Ectodermal cell (in vitro differentiated cells): Measurements from ENCODE around the gene GLP2R.

Experiments used
- H3K27ac ChIP-seq: 2 replicates; pipeline ENCODE4 v1.7.0; 2013; ENCODE audit warnings: mild to moderate bottlenecking, low read depth, low read length; ENCODE audit not compliant: insufficient read depth, poor library complexity, severe bottlenecking
- H3K27me3 ChIP-seq: 2 replicates; pipeline ENCODE4 v1.7.0; 2013; ENCODE audit warnings: mild to moderate bottlenecking, low read length; ENCODE audit not compliant: insufficient read depth, control insufficient read depth, poor library complexity, severe bottlenecking
- H3K36me3 ChIP-seq: one replicate; pipeline ENCODE4 v1.7.0; 2013; ENCODE audit warnings: low read length; ENCODE audit not compliant: control insufficient read depth, insufficient read depth
- H3K4me1 ChIP-seq: one replicate; pipeline ENCODE4 v1.7.0; 2013; ENCODE audit warnings: low read length; ENCODE audit not compliant: control insufficient read depth, insufficient read depth
- H3K4me3 ChIP-seq: 2 replicates; pipeline ENCODE4 v1.7.0; 2013; ENCODE audit warnings: low read depth, low read length, control low read depth; ENCODE audit not compliant: insufficient read depth
- H3K9me3 ChIP-seq: 2 replicates; pipeline ENCODE4 v1.7.0; 2013; ENCODE audit warnings: mild to moderate bottlenecking, low read length, moderate library complexity; ENCODE audit not compliant: control insufficient read depth
- WGBS, 2 experiments: methylation state at CpG; one replicate each; pipeline ENCODE4 v1.1.7; 2013; ENCODE audit warnings: missing lambda C conversion rate in 2 of 2; 5-methylcytosine and 5-hydroxymethylcytosine counted together

The GLP2R gene

DNA sequence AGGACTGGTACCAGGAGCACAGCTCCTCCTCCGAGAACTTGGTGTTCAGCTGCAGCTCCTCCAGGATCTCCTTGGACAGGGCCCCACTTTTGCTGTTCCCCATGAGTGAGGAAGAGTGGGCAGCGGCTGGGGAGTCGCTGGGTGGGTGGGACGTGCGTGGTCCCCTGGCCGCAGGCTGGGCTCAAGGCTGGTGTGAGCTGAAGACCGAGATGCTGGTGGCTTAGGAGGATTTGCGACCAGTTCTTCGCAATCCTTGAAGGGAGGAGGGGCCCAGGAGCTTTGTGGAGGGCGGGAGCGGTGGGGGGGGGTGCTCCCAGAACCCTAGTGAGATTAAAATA lies 79.3 kb downstream of the GLP2R start, which contains the start of gene RCVRN:
Gene RCVRN (minus strand): TSS at position 194 of the 338 bp plus-strand sequence. CDS start 91 bp downstream, at position 103.
- Histone ChIP-seq H3K4me1 (peaks cover 25% of the 10 kb centered on the region), H3K27me3 (no peaks in the 10 kb centered on the region), H3K4me3 (no peak within 1 kb of the TSS), H3K36me3 (no peaks in the 10 kb centered on the region), H3K27ac (no peak within 1 kb of the TSS), H3K9me3 (no peaks in the 10 kb centered on the region)
- 96 to 97% methylated on average over 11 of the region's 11 CpGs for WGBS, 2 experiments

DNA sequence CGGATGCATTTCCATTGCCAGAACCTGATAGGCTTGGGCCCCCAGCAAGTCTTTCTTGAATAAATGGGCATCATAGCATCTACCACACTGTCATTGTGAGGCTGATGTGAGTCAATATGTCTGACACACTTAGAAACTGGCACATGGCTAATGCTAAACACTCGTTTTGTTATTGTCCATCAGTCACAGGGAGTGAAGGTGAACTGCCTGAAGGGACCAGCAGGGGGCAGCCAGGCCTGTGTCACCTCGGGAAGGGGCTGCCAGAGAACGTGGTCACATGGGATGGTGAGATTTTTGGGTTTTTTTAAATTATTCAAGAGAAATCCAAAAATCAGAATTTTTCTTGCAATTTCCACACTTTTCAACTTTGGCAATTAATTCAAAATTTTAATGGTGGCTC lies 80.2 kb downstream of the GLP2R start:
- Histone ChIP-seq H3K27me3 (no peaks in the 10 kb centered on the region), H3K36me3 (no peaks in the 10 kb centered on the region), H3K27ac (no peak overlapping the region), H3K4me3 (no peak overlapping the region), H3K4me1 (peaks cover 20% of the 10 kb centered on the region), H3K9me3 (no peaks in the 10 kb centered on the region)
- 38 to 40% methylated on average over 4 of the region's 4 CpGs for WGBS, 2 experiments

DNA sequence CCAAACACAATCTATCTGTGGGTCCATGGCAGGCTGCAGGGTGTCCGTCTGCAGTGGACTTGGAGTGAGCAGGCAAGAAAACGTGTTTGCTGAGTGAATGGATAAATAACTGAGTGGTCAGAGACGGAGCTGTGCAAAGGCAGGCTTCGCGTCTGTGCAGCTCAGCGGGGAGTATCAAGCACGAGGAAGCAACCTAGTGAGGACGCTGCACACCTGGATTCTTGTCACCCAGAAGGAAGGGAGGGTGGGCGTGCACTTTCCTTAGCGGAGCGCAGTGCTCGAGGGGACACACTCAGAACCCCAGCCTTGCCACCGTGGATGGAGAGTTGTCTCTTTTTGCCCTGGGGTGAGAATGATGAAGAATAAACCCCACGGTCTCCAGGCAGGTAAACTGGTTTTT lies 80.9 kb downstream of the GLP2R start:
- no peaks in the 10 kb centered on the region for H3K36me3 ChIP-seq
- no peak overlapping the region for H3K27ac ChIP-seq
- peaks cover 20% of the 10 kb centered on the region for H3K4me1 ChIP-seq
- no peaks in the 10 kb centered on the region for H3K27me3 ChIP-seq
- no peak overlapping the region for H3K4me3 ChIP-seq
- WGBS, 2 experiments, result 90 to 92% methylated on average over 14 of the region's 14 CpGs
- H3K9me3 ChIP-seq, result no peaks in the 10 kb centered on the region

DNA sequence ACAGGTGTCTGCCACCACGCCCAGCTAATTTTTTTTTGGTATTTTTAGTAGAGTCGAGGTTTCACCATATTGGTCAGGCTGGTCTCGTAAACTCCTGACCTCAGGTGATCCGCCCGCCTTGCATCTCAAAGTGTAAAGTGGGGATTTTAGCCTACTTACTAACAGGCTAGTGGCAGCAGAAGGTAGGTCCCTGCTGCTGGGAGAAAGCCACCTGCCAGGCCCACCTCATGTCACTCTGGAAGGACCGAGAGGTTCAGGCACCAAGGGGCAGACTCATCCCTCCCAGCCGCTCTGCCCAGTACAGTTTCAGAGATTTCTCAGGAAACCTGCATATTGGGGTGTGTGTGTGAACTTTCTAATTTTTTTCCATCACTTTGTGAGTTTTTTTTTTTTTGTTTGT lies 81.4 kb downstream of the GLP2R start:
- Histone ChIP-seq H3K9me3 (no peaks in the 10 kb centered on the region), H3K27ac (no peak overlapping the region), H3K4me3 (no peak overlapping the region), H3K4me1 (peaks cover 16% of the 10 kb centered on the region), H3K27me3 (no peaks in the 10 kb centered on the region), H3K36me3 (no peaks in the 10 kb centered on the region)
- 93 to 95% methylated on average over 7 of the region's 7 CpGs for WGBS, 2 experiments

DNA sequence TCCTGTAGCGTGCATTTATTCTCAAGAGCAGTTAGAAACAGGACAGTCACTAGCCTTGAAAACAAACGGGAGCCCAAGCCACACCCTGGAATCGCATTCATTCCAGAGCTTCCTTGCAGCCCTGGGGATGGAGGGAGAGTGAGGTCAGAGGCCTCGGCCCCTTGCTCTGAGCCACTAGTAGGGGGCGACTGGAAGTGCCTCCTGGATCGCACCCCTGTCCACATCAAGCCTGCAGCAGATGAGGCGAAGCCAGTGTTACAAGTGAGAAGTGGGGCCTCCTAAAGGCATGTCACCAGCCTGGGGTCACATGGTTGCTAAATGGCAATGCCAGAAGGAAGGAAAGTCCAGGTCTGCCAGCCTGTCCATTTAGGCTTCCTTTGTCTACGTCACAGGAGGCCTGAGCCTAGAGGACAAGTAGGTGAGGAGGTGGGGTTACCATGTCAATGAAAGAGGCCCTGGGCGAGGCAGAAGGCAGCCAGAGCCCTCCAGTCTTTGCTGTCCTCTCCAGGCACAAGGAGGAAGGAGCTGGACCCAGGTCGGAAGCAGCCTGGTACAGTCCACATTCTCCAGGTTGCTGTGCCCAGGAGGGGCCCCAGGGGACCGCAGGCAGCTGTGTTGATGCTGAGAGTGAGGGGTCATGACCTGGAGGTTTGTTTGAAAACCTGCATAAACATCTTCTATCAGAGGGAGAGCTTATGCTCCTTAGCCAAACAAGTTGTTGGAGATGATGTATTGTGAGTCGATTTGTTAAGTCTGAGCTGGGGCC lies 82.3 kb downstream of the GLP2R start:
- H3K27me3 ChIP-seq, result no peaks in the 10 kb centered on the region
- no peak overlapping the region for H3K4me3 ChIP-seq
- no peak overlapping the region for H3K27ac ChIP-seq
- peaks cover 14% of the 10 kb centered on the region for H3K4me1 ChIP-seq
- 54 to 58% methylated on average over 12 of the region's 12 CpGs for WGBS, 2 experiments
- H3K36me3 ChIP-seq, result no peaks in the 10 kb centered on the region
- no peaks in the 10 kb centered on the region for H3K9me3 ChIP-seq

DNA sequence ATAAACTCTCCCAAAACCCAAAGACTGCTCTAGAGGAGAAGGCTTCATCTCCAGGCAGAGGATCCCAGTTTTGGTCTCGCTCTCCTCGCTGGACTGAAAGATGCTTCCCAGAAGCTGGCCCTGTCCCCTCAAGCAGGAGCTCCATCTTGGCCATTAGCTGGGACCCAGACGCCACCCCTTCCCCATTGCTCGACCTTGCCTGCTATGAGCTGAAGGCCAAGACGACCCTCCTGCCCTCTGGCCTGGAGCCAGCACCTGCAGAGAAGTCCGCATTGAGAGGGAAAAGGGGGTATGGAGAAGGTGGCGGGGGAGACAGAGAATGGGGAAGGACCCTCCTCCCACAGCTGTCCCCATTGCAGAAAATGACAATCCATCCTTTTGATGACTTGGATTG lies 82.9 kb downstream of the GLP2R start:
- WGBS, 2 experiments, result 87 to 88% methylated on average over 7 of the region's 7 CpGs
- no peak overlapping the region for H3K27ac ChIP-seq
- H3K27me3 ChIP-seq, result no peaks in the 10 kb centered on the region
- H3K4me3 ChIP-seq, result no peak overlapping the region
- H3K9me3 ChIP-seq, result no peaks in the 10 kb centered on the region
- H3K4me1 ChIP-seq, result peaks cover 14% of the 10 kb centered on the region
- H3K36me3 ChIP-seq, result no peaks in the 10 kb centered on the region

DNA sequence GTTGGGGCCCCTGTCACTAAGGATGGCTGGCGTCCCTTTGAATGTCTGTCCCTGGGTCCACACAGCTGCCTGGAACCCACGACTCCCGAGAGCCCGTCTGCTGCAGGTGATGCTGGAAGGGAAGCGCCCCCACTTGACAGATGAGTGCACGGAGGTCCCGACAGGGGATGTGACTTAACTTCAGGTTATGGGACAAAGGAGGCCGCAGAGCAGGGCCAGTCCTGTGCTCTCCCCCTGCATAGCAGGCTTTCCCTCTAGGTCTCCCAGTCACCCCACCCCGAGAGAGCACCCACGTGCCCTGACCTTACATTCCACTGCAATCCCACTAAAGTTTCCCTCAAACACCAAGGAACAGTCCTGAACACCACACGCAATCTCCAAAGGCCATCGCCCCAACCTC lies 85.4 kb downstream of the GLP2R start:
- Histone ChIP-seq H3K4me3 (no peak overlapping the region), H3K27me3 (no peaks in the 10 kb centered on the region), H3K4me1 (peaks cover 14% of the 10 kb centered on the region), H3K9me3 (no peaks in the 10 kb centered on the region), H3K27ac (no peak overlapping the region), H3K36me3 (no peaks in the 10 kb centered on the region)
- WGBS, 2 experiments, result 89 to 95% methylated on average over 12 of the region's 12 CpGs

DNA sequence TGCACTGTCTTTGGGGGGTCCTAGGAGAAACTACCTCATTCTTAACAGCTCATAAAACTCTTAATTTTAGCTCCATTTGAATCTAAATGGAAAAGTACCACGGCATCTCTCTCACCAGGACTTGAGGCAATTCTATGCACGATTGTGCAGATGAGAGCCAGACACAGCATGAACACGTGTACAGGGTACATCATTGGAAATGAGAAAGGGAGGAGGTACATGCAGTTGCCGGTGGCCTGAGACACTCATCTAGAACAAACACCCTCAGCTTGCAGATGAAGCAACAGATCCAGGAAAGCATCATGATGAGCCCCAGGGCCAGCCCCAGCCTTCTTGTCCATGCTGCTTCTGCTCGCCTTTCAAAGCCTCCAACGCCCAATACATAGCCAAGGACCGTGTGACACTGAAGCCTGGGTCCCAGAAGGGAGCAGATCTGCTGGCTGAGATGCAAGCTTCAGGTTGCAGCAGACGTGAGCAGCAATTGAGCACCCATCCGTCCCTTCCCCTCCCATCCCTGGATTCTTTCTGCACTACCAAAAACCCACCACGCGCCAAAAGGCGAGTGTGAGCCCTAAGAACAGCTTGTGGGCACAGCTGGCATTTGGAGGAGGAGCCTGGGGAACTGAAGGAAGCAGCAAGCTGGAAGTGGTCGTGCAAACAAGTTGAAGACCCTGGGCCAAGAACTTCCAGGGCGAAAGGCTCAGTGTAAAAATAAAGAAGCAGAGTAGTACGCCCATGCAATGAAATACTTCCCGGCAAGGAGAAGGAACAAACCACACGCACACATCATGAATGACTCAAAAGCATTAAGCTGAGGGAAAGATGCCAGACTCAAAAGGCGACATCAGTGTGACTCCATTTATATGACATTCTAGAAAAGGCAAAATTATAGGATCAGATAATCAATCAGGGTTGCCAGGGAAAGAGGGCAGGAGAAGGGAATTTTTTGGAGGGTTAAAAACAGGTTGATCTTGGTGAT lies 86.7 kb downstream of the GLP2R start:
- H3K4me3 ChIP-seq, result no peak overlapping the region
- 90 to 92% methylated on average over 18 of the region's 18 CpGs for WGBS, 2 experiments
- H3K27me3 ChIP-seq, result no peaks in the 10 kb centered on the region
- H3K36me3 ChIP-seq, result no peaks in the 10 kb centered on the region
- H3K4me1 ChIP-seq, result peaks cover 14% of the 10 kb centered on the region
- no peak overlapping the region for H3K27ac ChIP-seq
- no peaks in the 10 kb centered on the region for H3K9me3 ChIP-seq

DNA sequence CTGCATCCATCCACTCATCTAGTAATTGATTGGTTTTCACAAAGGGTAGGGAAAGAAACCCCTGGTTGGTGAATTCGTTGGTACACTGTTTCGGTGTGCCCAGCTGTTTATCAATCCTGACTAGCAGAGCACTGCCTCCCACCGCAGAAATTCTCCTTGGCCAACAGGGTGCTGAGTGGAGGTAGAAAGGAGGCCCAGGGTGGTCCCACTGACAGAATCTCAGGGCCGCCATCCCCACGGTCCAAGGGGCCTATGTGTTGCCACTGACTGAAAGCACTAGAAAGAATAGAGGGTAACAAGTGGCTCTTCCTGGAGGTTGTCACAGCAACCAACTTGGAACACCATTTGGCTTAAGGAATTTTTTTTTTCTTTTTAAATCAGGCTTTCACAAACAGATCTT lies 87.8 kb downstream of the GLP2R start:
- Histone ChIP-seq H3K36me3 (no peaks in the 10 kb centered on the region), H3K27me3 (no peaks in the 10 kb centered on the region), H3K9me3 (no peaks in the 10 kb centered on the region), H3K27ac (no peak overlapping the region), H3K4me1 (peaks cover 6% of the 10 kb centered on the region), H3K4me3 (no peak overlapping the region)
- WGBS, 2 experiments, result 93 to 95% methylated on average over 5 of the region's 5 CpGs

DNA sequence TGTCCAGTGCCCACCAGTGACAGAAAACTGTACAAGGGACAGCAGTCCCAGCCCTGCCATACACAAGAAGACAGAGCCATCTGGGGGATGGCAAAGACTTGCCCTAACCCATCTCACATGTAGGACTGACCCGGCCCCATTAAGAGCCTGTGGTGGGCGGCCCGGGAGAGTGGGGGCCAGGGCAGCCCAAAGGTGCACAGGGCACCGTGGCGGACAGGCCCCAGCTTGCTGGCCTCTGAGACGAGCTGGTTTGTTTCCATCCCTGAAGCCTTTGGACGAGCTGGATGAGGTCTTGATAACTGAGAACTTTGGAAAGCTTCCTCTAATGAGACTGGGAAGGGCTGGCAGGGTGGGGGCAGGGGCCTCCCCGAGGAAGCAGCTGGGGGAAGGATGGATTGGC lies 90.4 kb downstream of the GLP2R start:
- 93 to 94% methylated on average over 8 of the region's 8 CpGs for WGBS, 2 experiments
- no peaks in the 10 kb centered on the region for H3K9me3 ChIP-seq
- H3K36me3 ChIP-seq, result no peaks in the 10 kb centered on the region
- H3K4me1 ChIP-seq, result no peaks in the 10 kb centered on the region
- H3K27ac ChIP-seq, result no peak overlapping the region
- no peaks in the 10 kb centered on the region for H3K27me3 ChIP-seq
- no peak overlapping the region for H3K4me3 ChIP-seq
